H1 (cell line): ENCODE measurements around the gene CENPM. TPM values are rescaled to one million over a fixed set of nuclear protein-coding genes. Genes with fewer than 3 reads are reported as not detected.

Experiments
- CTCF ChIA-PET: fragments of 300-600 bp; sonication (Branson Sonifier 250); formaldehyde crosslinking; loops from one replicate; lab custom pipeline; 2021; ENCODE audit not compliant: partially characterized antibody; lab: Charles Lee
- POLR2A ChIA-PET: fragments of 300-600 bp; sonication (Branson Sonifier 250); formaldehyde crosslinking; loops from one replicate; lab custom pipeline; 2021; ENCODE audit warnings: inconsistent platforms; ENCODE audit not compliant: partially characterized antibody; lab: Charles Lee
- DNase-seq, 2 experiments: peaks; one replicate each; pipeline versions ENCODE4 v3.0.0 to v3.0.0-alpha.2; 2010 to 2022; ENCODE audit warnings: low spot score in 2 of 2, low read depth in 1 of 2, mixed read lengths in 1 of 2
- FAIRE-seq: peaks from 2 replicates; lab custom pipeline; 2011; peaks lifted over from hg19 to GRCh38; lab: Jason Lieb, UNC
- H2AFZ ChIP-seq: 2 replicates; pipeline ENCODE4 v1.8.1; 2012; ENCODE audit warnings: low read length, inconsistent platforms
- H2AK5ac ChIP-seq: 2 replicates; pipeline ENCODE4 v1.6.1; 2013; ENCODE audit warnings: low read depth, low read length
- H2BK120ac ChIP-seq: replicated peaks from 2 replicates; pipeline ENCODE3; 2013; ENCODE audit warnings: low read depth, low read length, inconsistent platforms
- H2BK12ac ChIP-seq: 2 replicates; pipeline ENCODE4 v1.6.1; 2013; ENCODE audit warnings: low read depth, low read length
- H2BK15ac ChIP-seq: 2 replicates; pipeline ENCODE4 v1.6.1; 2013; ENCODE audit warnings: low read length
- H2BK20ac ChIP-seq: 2 replicates; pipeline ENCODE4 v1.6.1; 2013; ENCODE audit warnings: low read length
- H2BK5ac ChIP-seq: 2 replicates; pipeline ENCODE4 v1.6.1; 2013; ENCODE audit warnings: low read depth, low read length
- H3K14ac ChIP-seq: 2 replicates; pipeline ENCODE4 v1.6.1; 2013; ENCODE audit warnings: inconsistent platforms; ENCODE audit not compliant: insufficient read length
- H3K18ac ChIP-seq: 2 replicates; pipeline ENCODE4 v1.6.1; 2013; ENCODE audit warnings: low read length; ENCODE audit errors: extremely low read depth
- H3K23ac ChIP-seq: 2 replicates; pipeline ENCODE4 v1.6.1; 2013; ENCODE audit warnings: inconsistent platforms; ENCODE audit not compliant: insufficient read length
- H3K23me2 ChIP-seq: 2 replicates; pipeline ENCODE4 v1.6.1; 2013; ENCODE audit warnings: low read depth, low read length
- H3K27ac ChIP-seq: 2 replicates; pipeline ENCODE4 v1.6.1; 2011; ENCODE audit warnings: low read depth, low read length, inconsistent platforms
- H3K27me3 ChIP-seq, 4 experiments: replicated peaks in 1 of 4; 1 replicate in 1 of 4; 2 replicates in 3 of 4; pipeline versions ENCODE4 v1.6.1 to v1.8.1; 2011 to 2013; ENCODE audit warnings: low read length in 3 of 4, mild to moderate bottlenecking in 3 of 4, inconsistent platforms in 2 of 4, mixed read lengths in 2 of 4, moderate library complexity in 1 of 4; ENCODE audit not compliant: control insufficient read depth in 3 of 4, insufficient read depth in 3 of 4; ENCODE audit errors: extremely low read depth in 1 of 4
- H3K36me3 ChIP-seq, 4 experiments: 2 replicates each; pipeline versions ENCODE4 v1.6.1 to v1.8.1; 2011 to 2013; ENCODE audit warnings: mild to moderate bottlenecking in 4 of 4, low read length in 3 of 4, moderate library complexity in 2 of 4, control low read depth in 1 of 4, inconsistent platforms in 1 of 4; ENCODE audit not compliant: insufficient read depth in 4 of 4, control insufficient read depth in 2 of 4
- H3K4ac ChIP-seq: replicated peaks from 2 replicates; pipeline ENCODE3; 2013; ENCODE audit warnings: low read length, low read depth, mixed read lengths, inconsistent platforms; ENCODE audit not compliant: insufficient read length
- H3K4me1 ChIP-seq, 4 experiments: replicated peaks in 1 of 4; 1 replicate in 1 of 4; 2 replicates in 3 of 4; pipeline versions ENCODE4 v1.6.1 to v1.8.1; 2011 to 2013; ENCODE audit warnings: low read length in 3 of 4, inconsistent platforms in 2 of 4, mixed read lengths in 1 of 4; ENCODE audit not compliant: insufficient read depth in 4 of 4, control insufficient read depth in 3 of 4
- H3K4me2 ChIP-seq, 2 experiments: 2 replicates each; pipeline versions ENCODE4 v1.6.1 to v1.8.1; 2011 to 2013; ENCODE audit warnings: low read depth in 2 of 2, low read length in 2 of 2, control low read depth in 1 of 2, inconsistent platforms in 1 of 2, mild to moderate bottlenecking in 1 of 2; ENCODE audit not compliant: insufficient read depth in 1 of 2
- H3K4me3 ChIP-seq, 4 experiments: fragments of 200-600, 300-600 bp in 1 of 4; sonication (generic), shearing (Covaris generic), sonication (Bioruptor Twin) in 1 of 4; 2 replicates each; pipeline versions ENCODE4 v1.5.1 to v1.8.1; 2011 to 2016; ENCODE audit warnings: low read length in 4 of 4, low read depth in 3 of 4, control low read depth in 2 of 4, inconsistent platforms in 2 of 4, mild to moderate bottlenecking in 2 of 4, mixed read lengths in 1 of 4, moderate library complexity in 1 of 4; ENCODE audit not compliant: insufficient read depth in 2 of 4; ENCODE audit errors: extremely low read depth in 1 of 4
- H3K56ac ChIP-seq: replicated peaks from 2 replicates; pipeline ENCODE3; 2013; ENCODE audit warnings: low read depth, mild to moderate bottlenecking, mixed read lengths, low read length, inconsistent platforms; ENCODE audit not compliant: insufficient read length
- H3K79me1 ChIP-seq: 2 replicates; pipeline ENCODE4 v1.6.1; 2013; ENCODE audit warnings: low read depth, low read length, control low read depth
- H3K79me2 ChIP-seq, 2 experiments: 2 replicates each; pipeline versions ENCODE4 v1.6.1 to v1.8.1; 2012 to 2013; ENCODE audit warnings: low read length in 2 of 2, mild to moderate bottlenecking in 2 of 2, inconsistent platforms in 1 of 2; ENCODE audit not compliant: insufficient read depth in 2 of 2, control insufficient read depth in 1 of 2
- H3K9ac ChIP-seq, 4 experiments: replicated peaks in 1 of 4; 1 replicate in 1 of 4; 2 replicates in 3 of 4; pipeline versions ENCODE4 v1.6.1 to v1.8.1; 2011 to 2013; ENCODE audit warnings: low read depth in 3 of 4, low read length in 3 of 4, control low read depth in 2 of 4, mild to moderate bottlenecking in 2 of 4, moderate library complexity in 2 of 4, inconsistent platforms in 1 of 4; ENCODE audit errors: extremely low read depth in 1 of 4
- H3K9me3 ChIP-seq, 2 experiments: 2 replicates each; pipeline versions ENCODE4 v1.6.1 to v1.8.1; 2012 to 2013; ENCODE audit warnings: mild to moderate bottlenecking in 2 of 2, moderate library complexity in 2 of 2, control low read depth in 1 of 2, inconsistent platforms in 1 of 2, low read depth in 1 of 2, low read length in 1 of 2, mixed read lengths in 1 of 2; ENCODE audit not compliant: insufficient read depth in 2 of 2
- H4K20me1 ChIP-seq, 2 experiments: replicated peaks in 1 of 2; 2 replicates each; pipeline versions ENCODE3 to v1.8.1; 2011 to 2013; ENCODE audit warnings: inconsistent platforms in 2 of 2, low read length in 2 of 2, mild to moderate bottlenecking in 1 of 2; ENCODE audit not compliant: insufficient read depth in 2 of 2, control insufficient read depth in 1 of 2
- H4K5ac ChIP-seq: 2 replicates; pipeline ENCODE4 v1.6.1; 2013; ENCODE audit warnings: low read length, low read depth, mixed read lengths, inconsistent platforms; ENCODE audit not compliant: insufficient read length
- H4K8ac ChIP-seq: 2 replicates; pipeline ENCODE4 v1.8.0; 2013; ENCODE audit warnings: mild to moderate bottlenecking, moderate library complexity, low read length, inconsistent platforms; ENCODE audit not compliant: insufficient read depth; ENCODE audit errors: extremely low read depth
- H4K91ac ChIP-seq: replicated peaks from 2 replicates; pipeline ENCODE3; 2013; ENCODE audit warnings: low read length, mixed read lengths, inconsistent platforms; ENCODE audit not compliant: insufficient read length
- CBX5 ChIP-seq: fragments of 300-800, 300-1000 bp; sonication (generic); IDR thresholded peaks from 2 replicates; pipeline ENCODE4 v1.7.1; 2016; ENCODE audit warnings: antibody characterized with exemption, low read length, low read depth
- HDAC2 ChIP-seq, 2 experiments: fragments of 300-600 bp in 1 of 2; sonication (generic) in 1 of 2; IDR thresholded peaks; 2 replicates each; pipeline ENCODE4 v1.6.1; 2011 to 2012; ENCODE audit warnings: low read depth in 2 of 2, low read length in 2 of 2, mild to moderate bottlenecking in 2 of 2, moderate library complexity in 2 of 2, borderline replicate concordance in 1 of 2, inconsistent platforms in 1 of 2
- POLR2AphosphoS5 ChIP-seq: IDR thresholded peaks from 2 replicates; pipeline ENCODE4 v1.6.1; 2011; ENCODE audit warnings: low read depth, low read length
- RXRA ChIP-seq: IDR thresholded peaks from 2 replicates; pipeline ENCODE4 v1.6.1; 2011; ENCODE audit warnings: low read depth, mild to moderate bottlenecking, low read length, moderate library complexity; ENCODE audit not compliant: insufficient read depth
- WGBS, 2 experiments: shearing (Covaris generic) in 1 of 2; methylation state at CpG; one replicate each; pipeline versions ENCODE4 v1.1.6 to v1.1.7; 2013 to 2015; ENCODE audit warnings: low lambda C conversion rate in 2 of 2, mixed read lengths in 2 of 2, inconsistent platforms in 1 of 2, low coverage in 1 of 2, missing lambda C conversion rate in 1 of 2; ENCODE audit not compliant: insufficient replicate concordance in 2 of 2, insufficient coverage in 1 of 2, insufficient read length in 1 of 2; ENCODE audit errors: extremely low coverage in 1 of 2, missing lambda C conversion rate in 1 of 2; 5-methylcytosine and 5-hydroxymethylcytosine counted together
- polyA plus RNA-seq, 7 experiments: library from polyadenylated mRNA; depleted of rRNA in 3 of 7; stranded (reverse) in 5 of 7; unstranded in 2 of 7; fragments of >200 nt in 5 of 7; fragments of 200-250 nt in 2 of 7; gene quantifications; 1 replicate in 5 of 7; 2 replicates in 1 of 7; 4 replicates in 1 of 7; pipeline versions ENCODE4 v1.2.1 to v1.2.3, GENCODE V29; 2011 to 2013; ENCODE audit warnings: missing spikeins in 2 of 7, mixed read lengths in 2 of 7
- total RNA-seq: library from RNA; stranded (reverse); fragmentation: NEBNext Ultra II Directional; extraction: Animal tissue kit (Norgen Biotek cat#: 25700); gene quantifications from 2 replicates; pipeline ENCODE4 v1.2.1, GENCODE V29; 2021

The CENPM gene
- total and polyA plus RNA-seq, 2 of the 8 experiments (the other 6 are each of a cell fraction or from before 2014, with no cell fraction given), result 32.0 to 80.4 TPM

GRCh38 chr22:41922940-41923594 is 23.9 kb downstream of the CENPM start:
- H3K27ac ChIP-seq, result no peak overlapping the region
- no peak for FAIRE-seq
- ChIA-PET POLR2A (interaction anchor here (0.6 to 1.2 kb wide), 4 partner anchors 14 to 185 kb away, joined by 3 to 5 read pairs (median 4); no protein-coding TSS in a partner anchor), CTCF (interaction anchor here (0.6 to 4.9 kb wide), 7 partner anchors 13 to 239 kb away, joined by 3 to 22 read pairs (median 3); partner anchors contain the start of gene MEI1)
- H3K9ac ChIP-seq, result no peak overlapping the region
- H4K5ac ChIP-seq, result no peak overlapping the region
- no peak overlapping the region for H2BK5ac ChIP-seq
- H3K4me3 ChIP-seq, result no peak overlapping the region
- H3K9me3 ChIP-seq, result no peaks in the 10 kb centered on the region
- no peak overlapping the region for H3K56ac ChIP-seq
- no peak overlapping the region for H3K14ac ChIP-seq
- H4K91ac ChIP-seq, result no peak overlapping the region
- peak overlapping the region; percentile 65; the same call in 1 of the 2 replicates for H2AK5ac ChIP-seq
- H2BK120ac ChIP-seq, result no peak overlapping the region
- H4K8ac ChIP-seq, result no peak overlapping the region; the same call in 1 of the 2 replicates
- no peak overlapping the region for H3K4me2 ChIP-seq
- H2AFZ ChIP-seq, result no peak overlapping the region
- no peaks in the 10 kb centered on the region for H3K79me1 ChIP-seq
- H3K79me2 ChIP-seq, result no peaks in the 10 kb centered on the region
- H3K36me3 ChIP-seq, result no peaks in the 10 kb centered on the region
- peaks cover 8% of the 10 kb centered on the region; the same call in 1 of the 2 replicates for H3K23me2 ChIP-seq
- no peak overlapping the region for H3K18ac ChIP-seq
- TF ChIP-seq POLR2AphosphoS5 (0 out of 2 replicates have a peak, but pooled peaks have one; percentile 3), HDAC2 (IDR thresholded peaks at IDR 0.05; ENCODE audit: borderline replicate concordance in 1 of 2, low read depth in 2 of 2, low read length in 2 of 2) (no peak), CBX5 (no peak), RXRA (no peak)
- TF ChIP-seq, all 59 proteins: peak for 1
- WGBS, 2 experiments, result 84% methylated on average over 4 of the region's 4 CpGs; no CpG with 5 or more reads in 1 of the 2 experiments
- DNase-seq, result no peak
- Histone ChIP-seq H3K27me3 (peaks cover 15 to 79% (median 62%) of the 10 kb centered on the region in 4 experiments), H2BK20ac (0 out of 2 replicates have a peak overlapping the region, but pooled peaks have one; percentile 18), H2BK15ac (0 out of 2 replicates have a peak overlapping the region, but pooled peaks have one; percentile 92), H3K23ac (no peak overlapping the region), H4K20me1 (peaks cover 0 to 5% of the 10 kb centered on the region in 2 experiments), H3K4me1 (peaks cover 0 to 21% (median 16%) of the 10 kb centered on the region in 4 experiments; a peak in 6 of 7 replicates), H3K4ac (no peak overlapping the region), H2BK12ac (no peak overlapping the region)
